Measurements from ENCODE around the gene KCNQ1. TPM values are rescaled to one million over a fixed set of nuclear protein-coding genes. Genes with fewer than 3 reads are reported as not detected.
"Not testable (repeated sequence)": the region's sequence is repeated elsewhere in the genome, so short reads cannot be mapped to it uniquely, and the experiment has no call there.

Gene KCNQ1
- total and polyA plus RNA-seq, 12 donors: 11.0 to 447 (median 320) TPM

GRCh38 chr11:2475136-2475918, 30.5 kb downstream of the KCNQ1 start:
- Histone ChIP-seq H3K27ac (peak overlapping the region in 4 of 5 donors; percentile 70 to 84 (median 76)), H3K4me1 (replicated peaks in 1 of 2) (peaks cover 26 to 61% of the 10 kb centered on the region in 2 donors), H3K27me3 (no peaks in the 10 kb centered on the region), H3K4me3 (no peak overlapping the region), H3K9me3 (replicated peaks in 1 of 3) (no peaks in the 10 kb centered on the region), H3K36me3 (replicated peaks in 1 of 2) (no peaks in the 10 kb centered on the region)
- TF ChIP-seq CTCF (IDR thresholded peaks at IDR 0.05): no peak
- TF ChIP-seq POLR2A (IDR thresholded peaks at IDR 0.05): no peak
- DNase-seq: peak in 5 of 7 donors; percentile 20 to 62 (median 31)
- WGBS, 4 donors: 73 to 83% (median 75%) methylated on average over 16 to 17 of the region's 17 CpGs
- intact Hi-C loops (cut with DNase I): no loop called here

GRCh38 chr11:2477254-2477653, 32.4 kb downstream of the KCNQ1 start:
- TF ChIP-seq CTCF (IDR thresholded peaks at IDR 0.05): no peak
- no peak for TF ChIP-seq POLR2A (IDR thresholded peaks at IDR 0.05)
- Histone ChIP-seq H3K36me3 (replicated peaks in 1 of 2) (no peaks in the 10 kb centered on the region), H3K4me3 (no peak overlapping the region), H3K27me3 (no peaks in the 10 kb centered on the region), H3K9me3 (replicated peaks in 1 of 3) (no peaks in the 10 kb centered on the region), H3K4me1 (replicated peaks in 1 of 2) (peaks cover 43 to 71% of the 10 kb centered on the region in 2 donors), H3K27ac (peak overlapping the region; percentile 1 to 84 (median 70))
- DNase-seq: peak; percentile 43 to 79 (median 70)
- intact Hi-C loops (cut with DNase I): no loop called here
- 35 to 48% (median 41%) methylated on average over 3 of the region's 3 CpGs for WGBS, 4 donors

GRCh38 chr11:2477936-2478335, 33.1 kb downstream of the KCNQ1 start:
- Histone ChIP-seq H3K27ac (peak overlapping the region in 4 of 5 donors; percentile 46 to 84 (median 76)), H3K36me3 (replicated peaks in 1 of 2) (no peaks in the 10 kb centered on the region), H3K9me3 (replicated peaks in 1 of 3) (no peaks in the 10 kb centered on the region), H3K4me3 (no peak overlapping the region), H3K4me1 (replicated peaks in 1 of 2) (peaks cover 50 to 71% of the 10 kb centered on the region in 2 donors), H3K27me3 (no peaks in the 10 kb centered on the region)
- 41 to 65% (median 52%) methylated on average over 8 of the region's 8 CpGs for WGBS, 4 donors
- peak; percentile 58 to 85 (median 69) for DNase-seq
- TF ChIP-seq CTCF (IDR thresholded peaks at IDR 0.05): no peak
- peak in 1 of 2 donors; percentile 20 for TF ChIP-seq POLR2A (IDR thresholded peaks at IDR 0.05)
- intact Hi-C loops (cut with DNase I): no loop called here

- not testable (repeated sequence) for H3K36me3 ChIP-seq (replicated peaks in 1 of 2); H3K9me3 ChIP-seq (replicated peaks in 1 of 3); H3K4me3 ChIP-seq; H3K27me3 ChIP-seq
- Histone ChIP-seq H3K4me1 (replicated peaks in 1 of 2) (peaks cover 51 to 67% of the 10 kb centered on the region in 2 donors), H3K27ac (peak overlapping the region; percentile 31 to 92 (median 75))
- intact Hi-C loops (cut with DNase I): loop anchor here in 1 of 2 donors (5.0 kb wide), 1 partner anchor 33 kb away; the partner anchor contains the start of gene KCNQ1
- 69 to 71% (median 70%) methylated on average over 6 of the region's 6 CpGs for WGBS, 4 donors
- DNase-seq: peak in 1 of 7 donors; percentile 21
These were observed 35.5 kb downstream of the KCNQ1 start for GRCh38 chr11:2480067-2480873.

Data from adrenal gland (tissue), 12 donors.